ENCODE data around the gene ECT2. TPM values are rescaled to one million over a fixed set of nuclear protein-coding genes. Genes with fewer than 3 reads are reported as not detected.

The ECT2 gene
- total RNA-seq, 2 experiments from 2014 or later = 51.5 to 66.1 TPM

DNA sequence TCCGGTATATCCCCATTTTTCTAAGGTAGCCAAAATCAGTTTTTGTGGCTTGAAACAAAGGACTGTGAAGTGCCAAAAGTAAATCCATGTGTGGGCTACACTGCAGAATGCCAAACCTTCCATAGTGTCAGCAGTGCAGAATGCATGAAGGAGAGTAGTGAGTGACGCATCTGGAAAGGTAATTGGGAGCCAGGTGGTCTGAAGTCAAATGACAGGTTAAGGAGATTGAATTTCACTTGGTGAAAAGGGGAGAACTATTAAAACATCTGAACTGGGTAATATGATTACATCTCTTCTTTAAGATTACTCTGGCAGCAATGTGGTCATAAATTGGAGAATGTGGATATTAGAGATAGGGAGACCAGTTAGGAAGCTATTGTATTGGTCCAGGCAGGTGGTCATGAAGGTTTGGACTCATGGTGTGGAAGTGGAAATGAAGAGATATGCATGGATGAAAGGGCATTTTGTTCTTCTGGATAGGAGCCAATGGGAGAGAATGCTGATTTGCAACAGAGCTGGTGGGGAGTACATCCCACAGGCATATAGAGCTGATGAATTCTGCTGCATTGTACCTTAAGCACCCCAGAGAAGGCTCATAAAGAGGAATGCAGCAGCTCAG is 118.2 kb downstream of the ECT2 start:
- no peaks in the 10 kb centered on the region for H3K9me3 ChIP-seq (ENCODE audit: low read length)
- H3K27ac ChIP-seq (ENCODE audit: low read depth, low read length, poor library complexity, severe bottlenecking) = no peak overlapping the region
- H3K4me1 ChIP-seq (ENCODE audit: insufficient read depth, low read length, poor library complexity, severe bottlenecking) = no peaks in the 10 kb centered on the region
- no peak overlapping the region for H3K4me3 ChIP-seq (ENCODE audit: low read depth, low read length, poor library complexity, severe bottlenecking)
- TF ChIP-seq EZH2phosphoT487 (IDR thresholded peaks at IDR 0.05; ENCODE audit: borderline replicate concordance, low read depth, low read length) = no peak
- TF ChIP-seq, protein P1, sequence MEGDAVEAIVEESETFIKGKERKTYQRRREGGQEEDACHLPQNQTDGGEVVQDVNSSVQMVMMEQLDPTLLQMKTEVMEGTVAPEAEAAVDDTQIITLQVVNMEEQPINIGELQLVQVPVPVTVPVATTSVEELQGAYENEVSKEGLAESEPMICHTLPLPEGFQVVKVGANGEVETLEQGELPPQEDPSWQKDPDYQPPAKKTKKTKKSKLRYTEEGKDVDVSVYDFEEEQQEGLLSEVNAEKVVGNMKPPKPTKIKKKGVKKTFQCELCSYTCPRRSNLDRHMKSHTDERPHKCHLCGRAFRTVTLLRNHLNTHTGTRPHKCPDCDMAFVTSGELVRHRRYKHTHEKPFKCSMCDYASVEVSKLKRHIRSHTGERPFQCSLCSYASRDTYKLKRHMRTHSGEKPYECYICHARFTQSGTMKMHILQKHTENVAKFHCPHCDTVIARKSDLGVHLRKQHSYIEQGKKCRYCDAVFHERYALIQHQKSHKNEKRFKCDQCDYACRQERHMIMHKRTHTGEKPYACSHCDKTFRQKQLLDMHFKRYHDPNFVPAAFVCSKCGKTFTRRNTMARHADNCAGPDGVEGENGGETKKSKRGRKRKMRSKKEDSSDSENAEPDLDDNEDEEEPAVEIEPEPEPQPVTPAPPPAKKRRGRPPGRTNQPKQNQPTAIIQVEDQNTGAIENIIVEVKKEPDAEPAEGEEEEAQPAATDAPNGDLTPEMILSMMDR (conservative IDR thresholded peaks at IDR 0.05; ENCODE audit: low read length) = no peak
- H2AFZ ChIP-seq (ENCODE audit: low read length) = no peak overlapping the region
- ChIA-PET POLR2A (interaction anchor here (0.7 kb wide), 1 partner anchor 8 kb away, joined by 7 read pairs; no protein-coding TSS in a partner anchor), CTCF (ENCODE audit: unreplicated experiment) (no interaction called here)
- intact Hi-C loops (cut with micrococcal nuclease; ENCODE audit: unreplicated experiment) = no loop called here
- H4K20me1 ChIP-seq (ENCODE audit: insufficient read depth, low read length) = no peaks in the 10 kb centered on the region
- no peaks in the 10 kb centered on the region for H3K79me2 ChIP-seq (ENCODE audit: insufficient read depth, low read depth, low read length)
- BruUV-seq (replicated peaks) = no TSS peak
- H3K9me2 ChIP-seq (ENCODE audit: insufficient read depth, low read length) = no peaks in the 10 kb centered on the region
- DNase-seq (ENCODE audit: low spot score) = no peak
- H3K36me3 ChIP-seq (ENCODE audit: insufficient read depth, low read length) = no peaks in the 10 kb centered on the region
- H3K4me2 ChIP-seq (ENCODE audit: low read length) = no peak overlapping the region

- Histone ChIP-seq H3K4me1 (ENCODE audit: insufficient read depth, low read length, poor library complexity, severe bottlenecking) (no peaks in the 10 kb centered on the region), H3K4me2 (ENCODE audit: low read length) (no peak overlapping the region), H3K79me2 (ENCODE audit: insufficient read depth, low read depth, low read length) (no peaks in the 10 kb centered on the region), H3K4me3 (ENCODE audit: low read depth, low read length, poor library complexity, severe bottlenecking) (no peak overlapping the region), H4K20me1 (ENCODE audit: insufficient read depth, low read length) (no peaks in the 10 kb centered on the region), H3K9me2 (ENCODE audit: insufficient read depth, low read length) (no peaks in the 10 kb centered on the region), H3K36me3 (ENCODE audit: insufficient read depth, low read length) (no peaks in the 10 kb centered on the region), H3K9me3 (ENCODE audit: low read length) (no peaks in the 10 kb centered on the region), H3K27ac (ENCODE audit: low read depth, low read length, poor library complexity, severe bottlenecking) (no peak overlapping the region), H2AFZ (ENCODE audit: low read length) (no peak overlapping the region)
- BruUV-seq (replicated peaks) = no TSS peak
- ChIA-PET CTCF (ENCODE audit: unreplicated experiment) (no interaction called here), POLR2A (no interaction called here)
- TF ChIP-seq EZH2phosphoT487 (IDR thresholded peaks at IDR 0.05; ENCODE audit: borderline replicate concordance, low read depth, low read length) = no peak
- TF ChIP-seq, protein P1 (conservative IDR thresholded peaks at IDR 0.05; ENCODE audit: low read length) = no peak
- intact Hi-C loops (cut with micrococcal nuclease; ENCODE audit: unreplicated experiment) = no loop called here
- DNase-seq (ENCODE audit: low spot score) = no peak
Measured at GRCh38 chr3:172869368-172869771, 118.8 kb downstream of the ECT2 start.

DNA sequence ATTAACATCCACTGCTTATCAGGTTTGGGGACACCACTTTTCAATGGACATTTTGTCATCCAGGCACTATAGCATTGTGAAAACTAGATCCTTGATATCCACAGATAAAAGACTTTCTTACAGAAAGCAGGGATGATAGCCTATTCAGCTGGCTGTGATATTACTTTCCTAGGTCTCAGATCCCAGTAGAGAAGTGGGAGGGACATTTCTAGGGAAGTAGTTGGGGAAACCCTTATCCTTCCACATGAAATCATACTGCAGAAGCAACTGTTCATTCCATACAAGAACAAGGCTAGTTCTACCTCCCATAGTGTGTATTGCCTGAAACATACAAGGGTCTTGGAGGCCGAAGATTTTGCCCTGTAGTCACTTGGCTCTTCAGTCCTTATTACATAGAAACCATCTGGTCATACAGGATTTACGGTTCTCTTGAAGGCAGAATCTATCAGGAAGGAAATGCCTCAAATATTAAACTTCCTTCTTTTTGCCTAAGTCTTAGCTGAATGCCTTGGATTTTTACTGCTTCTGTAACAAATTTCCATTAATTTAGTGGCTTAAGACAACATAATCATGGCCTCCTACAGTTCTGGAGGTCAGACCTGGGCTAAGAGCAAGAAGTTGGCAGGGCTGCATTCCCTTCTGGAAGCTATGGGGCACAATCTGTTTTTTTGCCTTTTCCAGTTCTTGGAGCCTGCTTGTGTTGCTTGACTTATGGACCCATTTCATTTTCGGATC is 119.4 kb downstream of the ECT2 start:
- no TSS peak for BruUV-seq (replicated peaks)
- ChIA-PET POLR2A (no interaction called here), CTCF (ENCODE audit: unreplicated experiment) (no interaction called here)
- no peaks in the 10 kb centered on the region for H3K79me2 ChIP-seq (ENCODE audit: insufficient read depth, low read depth, low read length)
- no peaks in the 10 kb centered on the region for H3K9me2 ChIP-seq (ENCODE audit: insufficient read depth, low read length)
- H3K4me1 ChIP-seq (ENCODE audit: insufficient read depth, low read length, poor library complexity, severe bottlenecking) = no peaks in the 10 kb centered on the region
- intact Hi-C loops (cut with micrococcal nuclease; ENCODE audit: unreplicated experiment) = no loop called here
- TF ChIP-seq EZH2phosphoT487 (IDR thresholded peaks at IDR 0.05; ENCODE audit: borderline replicate concordance, low read depth, low read length) = no peak
- TF ChIP-seq, protein P1 (conservative IDR thresholded peaks at IDR 0.05; ENCODE audit: low read length) = no peak
- no peak for DNase-seq (ENCODE audit: low spot score)
- no peaks in the 10 kb centered on the region for H3K9me3 ChIP-seq (ENCODE audit: low read length)
- H2AFZ ChIP-seq (ENCODE audit: low read length) = no peak overlapping the region
- no peak overlapping the region for H3K27ac ChIP-seq (ENCODE audit: low read depth, low read length, poor library complexity, severe bottlenecking)
- no peak overlapping the region for H3K4me3 ChIP-seq (ENCODE audit: low read depth, low read length, poor library complexity, severe bottlenecking)
- H3K4me2 ChIP-seq (ENCODE audit: low read length) = no peak overlapping the region
- no peaks in the 10 kb centered on the region for H4K20me1 ChIP-seq (ENCODE audit: insufficient read depth, low read length)
- H3K36me3 ChIP-seq (ENCODE audit: insufficient read depth, low read length) = no peaks in the 10 kb centered on the region

Measured in OCI-LY7 (cell line).